Endodermal cell (in vitro differentiated cells): Measurements from ENCODE around the gene TRIM67. TPM values are rescaled to one million over a fixed set of nuclear protein-coding genes. Genes with fewer than 3 reads are reported as not detected.

ENCODE experiments used
- DNase-seq: peaks from one replicate; pipeline ENCODE4 v3.0.0-alpha.2; 2017
- H3K27ac ChIP-seq: 2 replicates; pipeline ENCODE4 v1.5.1; 2013; ENCODE audit warnings: mild to moderate bottlenecking, low read depth, low read length, moderate library complexity
- H3K27me3 ChIP-seq: 2 replicates; pipeline ENCODE4 v1.6.1; 2013; ENCODE audit warnings: mild to moderate bottlenecking, low read length, moderate library complexity; ENCODE audit not compliant: insufficient read depth, control insufficient read depth, poor library complexity, severe bottlenecking
- H3K36me3 ChIP-seq: 2 replicates; pipeline ENCODE4 v1.7.0; 2013; ENCODE audit warnings: mild to moderate bottlenecking, low read length, moderate library complexity; ENCODE audit not compliant: control insufficient read depth, insufficient read depth
- H3K4me1 ChIP-seq: one replicate; pipeline ENCODE4 v1.7.0; 2013; ENCODE audit warnings: low read length; ENCODE audit not compliant: control insufficient read depth, insufficient read depth
- H3K4me3 ChIP-seq: 2 replicates; pipeline ENCODE4 v1.5.1; 2013; ENCODE audit warnings: mild to moderate bottlenecking, low read length, moderate library complexity
- H3K9ac ChIP-seq: 2 replicates; pipeline ENCODE4 v1.6.1; 2013; ENCODE audit warnings: mild to moderate bottlenecking, low read length, moderate library complexity; ENCODE audit not compliant: poor library complexity, severe bottlenecking; ENCODE audit errors: extremely low read depth
- H3K9me3 ChIP-seq: 2 replicates; pipeline ENCODE4 v1.6.1; 2013; ENCODE audit warnings: mild to moderate bottlenecking, low read length, moderate library complexity; ENCODE audit not compliant: control insufficient read depth
- H3K27ac Mint-ChIP-seq: 2 replicates; pipeline ENCODE4 v1.8.0; 2020; ENCODE audit warnings: mixed read lengths
- H3K27me3 Mint-ChIP-seq: 2 replicates; pipeline ENCODE4 v1.8.0; 2021; ENCODE audit warnings: mild to moderate bottlenecking, mixed read lengths; ENCODE audit not compliant: insufficient read depth
- H3K36me3 Mint-ChIP-seq: 2 replicates; pipeline ENCODE4 v1.8.0; 2020; ENCODE audit warnings: low read depth, mixed read lengths
- H3K4me1 Mint-ChIP-seq: 2 replicates; pipeline ENCODE4 v1.8.0; 2020; ENCODE audit warnings: mixed read lengths
- H3K4me3 Mint-ChIP-seq: 2 replicates; pipeline ENCODE4 v1.8.0; 2020; ENCODE audit warnings: mild to moderate bottlenecking, moderate library complexity, mixed read lengths
- H3K9me3 Mint-ChIP-seq: 2 replicates; pipeline ENCODE4 v1.8.0; 2020; ENCODE audit warnings: mild to moderate bottlenecking, mixed read lengths
- CTCF ChIP-seq: fragments of 200-600 bp; sonication (generic); conservative IDR thresholded peaks from 2 replicates; pipeline ENCODE4 v1.5.0; 2021; ENCODE audit warnings: antibody characterized with exemption, mild to moderate bottlenecking
- WGBS, 2 experiments: methylation state at CpG; one replicate each; pipeline versions ENCODE4 v1.1.5 to v1.1.7; 2013; ENCODE audit warnings: missing lambda C conversion rate in 2 of 2, mixed read lengths in 1 of 2; ENCODE audit not compliant: insufficient coverage in 1 of 2, insufficient read length in 1 of 2; 5-methylcytosine and 5-hydroxymethylcytosine counted together
- total RNA-seq, 2 donors: library from RNA; stranded (reverse); fragmentation: NEBNext Ultra II Directional in 1 of 2; extraction: Animal tissue kit (Norgen Biotek cat#: 25700) in 1 of 2; gene quantifications; 2 replicates in 1 of 2; 3 replicates in 1 of 2; pipeline ENCODE4 v1.2.1, GENCODE V29; 2021

TRIM67 gene
- total RNA-seq, 2 donors from 2014 or later: 0.04 TPM

GRCh38 chr1:231194843-231195516 is 33.1 kb downstream of the TRIM67 start:
- H3K27ac Mint-ChIP-seq: no peak overlapping the region
- no peaks in the 10 kb centered on the region for H3K36me3 ChIP-seq
- H3K36me3 Mint-ChIP-seq: peaks cover under 1% of the 10 kb centered on the region
- peaks cover 15% of the 10 kb centered on the region for H3K4me1 ChIP-seq
- DNase-seq: no peak
- TF ChIP-seq CTCF: no peak
- peaks cover 14% of the 10 kb centered on the region for H3K27me3 ChIP-seq
- H3K4me1 Mint-ChIP-seq: peaks cover 21% of the 10 kb centered on the region
- H3K9me3 Mint-ChIP-seq: peaks cover 4% of the 10 kb centered on the region
- H3K9me3 ChIP-seq: peaks cover 7% of the 10 kb centered on the region
- H3K9ac ChIP-seq: no peak overlapping the region
- H3K4me3 Mint-ChIP-seq: no peak overlapping the region
- H3K27ac ChIP-seq: no peak overlapping the region
- WGBS, 2 experiments: 77 to 89% methylated on average over 5 to 8 of the region's 8 CpGs
- no peak overlapping the region for H3K4me3 ChIP-seq
- H3K27me3 Mint-ChIP-seq: peaks cover 74% of the 10 kb centered on the region

- no peak for TF ChIP-seq CTCF
- no peak overlapping the region for H3K4me3 ChIP-seq
- peaks cover 80% of the 10 kb centered on the region for H3K27me3 Mint-ChIP-seq
- no peaks in the 10 kb centered on the region for H3K9me3 ChIP-seq
- H3K27me3 ChIP-seq: peaks cover 16% of the 10 kb centered on the region
- no peak overlapping the region for H3K4me3 Mint-ChIP-seq
- no peak for DNase-seq
- no peaks in the 10 kb centered on the region for H3K36me3 Mint-ChIP-seq
- peaks cover 21% of the 10 kb centered on the region for H3K4me1 Mint-ChIP-seq
- H3K27ac Mint-ChIP-seq: no peak overlapping the region
- H3K4me1 ChIP-seq: peaks cover 15% of the 10 kb centered on the region
- no peaks in the 10 kb centered on the region for H3K36me3 ChIP-seq
- no peak overlapping the region for H3K27ac ChIP-seq
- H3K9me3 Mint-ChIP-seq: peaks cover under 1% of the 10 kb centered on the region
- no peak overlapping the region for H3K9ac ChIP-seq
- WGBS, 2 experiments: 79 to 94% methylated on average over 2 to 3 of the region's 3 CpGs
These were observed 34.4 kb downstream of the TRIM67 start for GRCh38 chr1:231196307-231196706.

- Histone ChIP-seq H3K27me3 (peaks cover 21% of the 10 kb centered on the region), H3K4me3 (no peak overlapping the region), H3K9ac (no peak overlapping the region), H3K27ac (no peak overlapping the region), H3K9me3 (no peaks in the 10 kb centered on the region), H3K4me1 (peaks cover 15% of the 10 kb centered on the region), H3K36me3 (no peaks in the 10 kb centered on the region)
- Mint-ChIP-seq H3K27me3 (peaks cover 80% of the 10 kb centered on the region), H3K36me3 (no peaks in the 10 kb centered on the region), H3K4me1 (peaks cover 21% of the 10 kb centered on the region), H3K4me3 (no peak overlapping the region), H3K9me3 (no peaks in the 10 kb centered on the region), H3K27ac (no peak overlapping the region)
- WGBS, 2 experiments: 83 to 86% methylated on average over 1 to 2 of the region's 2 CpGs
- TF ChIP-seq CTCF: no peak
- DNase-seq: no peak
These were observed 34.9 kb downstream of the TRIM67 start for GRCh38 chr1:231196728-231197127.
